Thyroid gland (tissue), 4 donors: ENCODE measurements around the gene TFF2.

Experiments
- POLR2A ChIP-seq, 2 donors: fragments of 450-650 bp; IDR thresholded peaks; one replicate each; pipeline ENCODE4 v1.6.1; 2017; ENCODE audit warnings: antibody characterized with exemption in 2 of 2, mild to moderate bottlenecking in 2 of 2, moderate library complexity in 1 of 2
- TF ChIP-seq, protein P1 (sequence below), 6 experiments: fragments of 200-600 bp in 3 of 6; fragments of 450-650 bp in 3 of 6; sonication (generic) in 3 of 6; IDR thresholded peaks; one replicate each; pipeline ENCODE4 v1.5.1; 2016 to 2019; ENCODE audit warnings: antibody characterized with exemption in 6 of 6, mild to moderate bottlenecking in 2 of 6, inconsistent platforms in 1 of 6, moderate library complexity in 1 of 6

DNA sequence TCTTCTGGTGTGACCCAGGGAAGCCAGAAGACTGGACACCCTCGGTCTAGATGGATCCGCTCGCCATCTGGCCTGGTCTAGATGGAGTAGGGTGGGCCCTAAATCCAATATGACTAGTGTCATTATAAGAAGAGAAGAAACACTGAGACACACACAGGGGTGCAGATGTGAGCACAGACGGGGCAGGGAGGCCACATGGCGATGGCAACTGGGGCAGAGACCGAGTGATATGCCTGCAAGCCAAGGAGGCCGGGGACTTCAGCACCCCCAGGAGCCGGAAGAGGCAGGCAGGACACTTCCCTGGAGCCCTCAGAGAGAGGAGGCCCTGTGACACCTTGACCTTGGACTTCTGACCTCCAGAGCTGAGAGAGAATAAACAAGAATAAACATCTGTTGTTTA lies 30.0 kb downstream of the TFF2 start:
- TF ChIP-seq, protein P1, sequence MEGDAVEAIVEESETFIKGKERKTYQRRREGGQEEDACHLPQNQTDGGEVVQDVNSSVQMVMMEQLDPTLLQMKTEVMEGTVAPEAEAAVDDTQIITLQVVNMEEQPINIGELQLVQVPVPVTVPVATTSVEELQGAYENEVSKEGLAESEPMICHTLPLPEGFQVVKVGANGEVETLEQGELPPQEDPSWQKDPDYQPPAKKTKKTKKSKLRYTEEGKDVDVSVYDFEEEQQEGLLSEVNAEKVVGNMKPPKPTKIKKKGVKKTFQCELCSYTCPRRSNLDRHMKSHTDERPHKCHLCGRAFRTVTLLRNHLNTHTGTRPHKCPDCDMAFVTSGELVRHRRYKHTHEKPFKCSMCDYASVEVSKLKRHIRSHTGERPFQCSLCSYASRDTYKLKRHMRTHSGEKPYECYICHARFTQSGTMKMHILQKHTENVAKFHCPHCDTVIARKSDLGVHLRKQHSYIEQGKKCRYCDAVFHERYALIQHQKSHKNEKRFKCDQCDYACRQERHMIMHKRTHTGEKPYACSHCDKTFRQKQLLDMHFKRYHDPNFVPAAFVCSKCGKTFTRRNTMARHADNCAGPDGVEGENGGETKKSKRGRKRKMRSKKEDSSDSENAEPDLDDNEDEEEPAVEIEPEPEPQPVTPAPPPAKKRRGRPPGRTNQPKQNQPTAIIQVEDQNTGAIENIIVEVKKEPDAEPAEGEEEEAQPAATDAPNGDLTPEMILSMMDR (IDR thresholded peaks at IDR 0.05): no peak
- no peak for TF ChIP-seq POLR2A (IDR thresholded peaks at IDR 0.05)
